Thymus (tissue), 11 donors: ENCODE results near the gene COQ7. TPM values are rescaled to one million over a fixed set of nuclear protein-coding genes. Genes with fewer than 3 reads are reported as not detected.

Experiments
- DNase-seq, 9 donors: peaks; one replicate each; pipeline ENCODE4 v3.0.0-alpha.2; 2013; ENCODE audit warnings: low spot score in 9 of 9, low read depth in 6 of 9, missing footprints in 1 of 9
- H3K27ac ChIP-seq, 2 donors: one replicate each; pipeline ENCODE4 v1.5.1; 2013; ENCODE audit warnings: control low read depth in 1 of 2, low read depth in 1 of 2, low read length in 1 of 2, mild to moderate bottlenecking in 1 of 2, moderate library complexity in 1 of 2
- H3K27me3 ChIP-seq, 2 donors: one replicate each; pipeline ENCODE4 v1.5.1; 2013; ENCODE audit warnings: low read length in 1 of 2; ENCODE audit not compliant: control insufficient read depth in 2 of 2, insufficient read depth in 1 of 2
- H3K36me3 ChIP-seq, 2 donors: one replicate each; pipeline ENCODE4 v1.5.1; 2013; ENCODE audit warnings: low read length in 1 of 2, mild to moderate bottlenecking in 1 of 2, moderate library complexity in 1 of 2; ENCODE audit not compliant: control insufficient read depth in 2 of 2, insufficient read depth in 2 of 2
- H3K4me1 ChIP-seq, 2 donors: one replicate each; pipeline ENCODE4 v1.5.1; 2013; ENCODE audit warnings: low read length in 2 of 2; ENCODE audit not compliant: control insufficient read depth in 2 of 2, insufficient read depth in 2 of 2
- H3K4me3 ChIP-seq, 2 donors: one replicate each; pipeline ENCODE4 v1.5.1; 2013; ENCODE audit warnings: low read length in 2 of 2, control low read depth in 1 of 2, mild to moderate bottlenecking in 1 of 2
- H3K9me3 ChIP-seq, 2 donors: one replicate each; pipeline ENCODE4 v1.5.1; 2013; ENCODE audit warnings: low read length in 1 of 2, mild to moderate bottlenecking in 1 of 2; ENCODE audit not compliant: control insufficient read depth in 2 of 2, insufficient read depth in 1 of 2
- WGBS: extraction: QIAGEN DNeasy Blood & Tissue Kit; methylation state at CpG from one replicate; pipeline ENCODE4 v1.1.7; 2013; 5-methylcytosine and 5-hydroxymethylcytosine counted together
- polyA plus RNA-seq: library from polyadenylated mRNA; stranded (reverse); fragments of 200-250 nt; gene quantifications from one replicate; pipeline ENCODE4 v1.2.3, GENCODE V29; 2013
- total RNA-seq: library from RNA; stranded (reverse); fragments of 120-200 nt; gene quantifications from one replicate; pipeline ENCODE4 v1.2.4, GENCODE V29; 2013
- donor health status: healthy.

Gene COQ7
- total and polyA plus RNA-seq, 2 donors: 14.3 to 15.4 TPM

DNA sequence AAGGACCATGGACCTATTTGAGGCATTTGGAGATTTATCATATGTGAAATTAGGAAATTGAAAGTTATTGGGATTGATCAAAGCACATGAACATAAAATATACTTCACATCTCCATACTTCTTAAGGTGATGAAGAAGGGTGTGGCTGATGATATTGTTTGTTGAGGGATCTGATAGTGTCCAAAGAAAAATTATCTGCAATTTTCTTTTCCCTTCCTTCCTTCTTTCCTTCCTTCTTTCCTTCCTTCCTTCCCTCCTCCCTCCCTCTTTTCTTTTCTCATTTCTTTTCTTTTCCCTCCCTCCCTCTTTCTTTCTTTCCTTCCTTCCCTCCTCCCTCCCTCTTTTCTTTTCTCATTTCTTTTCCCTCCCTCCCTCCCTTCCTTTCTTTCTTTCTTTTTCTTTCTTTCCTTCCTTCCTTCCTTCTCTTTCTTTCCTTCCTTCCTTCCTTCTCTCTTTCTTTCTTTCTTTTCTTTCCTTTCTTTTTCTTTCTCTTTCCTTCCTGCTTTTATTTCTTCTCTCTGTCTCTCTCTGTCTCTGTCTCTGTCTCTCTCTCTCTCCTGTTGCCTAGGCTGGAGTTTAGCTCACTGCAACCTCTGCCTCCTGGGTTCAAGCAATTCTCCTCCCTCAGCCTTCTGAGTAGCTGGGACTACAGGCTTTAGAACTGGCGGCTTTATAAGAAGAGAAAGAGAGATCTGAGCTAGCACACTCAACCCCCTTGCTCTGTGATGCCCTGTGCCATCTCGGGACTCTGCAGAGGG lies 25.4 kb downstream of the COQ7 start:
- 89% methylated on average over 2 of the region's 2 CpGs for WGBS
- Histone ChIP-seq H3K4me3 (no peak overlapping the region), H3K36me3 (no peaks in the 10 kb centered on the region), H3K27ac (no peak overlapping the region), H3K4me1 (no peaks in the 10 kb centered on the region), H3K9me3 (no peaks in the 10 kb centered on the region), H3K27me3 (no peaks in the 10 kb centered on the region)
- DNase-seq: no peak

GRCh38 chr16:19093631-19094541 lies 26.5 kb downstream of the COQ7 start:
- H3K9me3 ChIP-seq: no peaks in the 10 kb centered on the region
- no peaks in the 10 kb centered on the region for H3K4me1 ChIP-seq
- DNase-seq: no peak
- WGBS: 89% methylated on average over 15 of the region's 15 CpGs
- no peaks in the 10 kb centered on the region for H3K27me3 ChIP-seq
- no peaks in the 10 kb centered on the region for H3K36me3 ChIP-seq
- no peak overlapping the region for H3K4me3 ChIP-seq
- no peak overlapping the region for H3K27ac ChIP-seq

DNA sequence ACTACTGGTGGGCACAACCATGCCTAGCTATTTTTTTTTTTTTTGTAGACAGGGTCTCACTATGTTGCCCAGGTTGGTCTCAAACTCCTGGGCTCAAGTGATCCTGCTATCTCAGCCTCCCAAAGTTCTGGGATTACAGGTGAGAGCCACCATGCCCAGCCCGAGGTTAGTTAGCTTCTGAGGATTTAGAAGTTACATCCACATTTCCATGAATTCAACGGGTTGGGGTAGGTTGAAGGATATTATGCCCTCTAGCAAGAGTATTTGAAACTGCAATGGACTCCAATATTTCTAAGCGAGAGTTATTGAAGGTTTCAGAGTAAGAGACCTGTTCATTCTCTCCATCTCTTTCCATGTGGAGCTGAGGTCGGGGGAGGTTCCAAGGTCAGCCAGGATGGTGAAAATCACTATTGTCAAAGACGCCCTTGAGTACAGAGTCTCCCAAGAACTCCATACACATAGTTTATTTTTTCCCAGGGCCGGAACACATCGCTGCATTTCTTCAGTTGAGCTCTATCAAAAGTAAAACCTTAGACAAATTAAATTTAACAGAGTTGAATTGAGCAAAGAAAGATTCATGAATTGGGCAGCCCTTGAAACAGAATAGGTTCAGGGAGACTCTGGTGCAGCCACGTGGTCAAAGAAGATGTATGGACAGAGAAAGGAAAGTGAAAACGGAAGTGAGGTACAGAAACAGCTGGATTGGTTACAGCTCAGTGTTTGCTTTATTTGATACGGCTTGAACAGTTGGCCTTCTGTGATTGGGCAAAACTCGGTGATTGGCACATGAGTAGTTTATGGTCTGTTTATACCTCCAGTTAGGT lies 27.3 kb downstream of the COQ7 start:
- no peaks in the 10 kb centered on the region for H3K4me1 ChIP-seq
- no peak for DNase-seq
- no peak overlapping the region for H3K27ac ChIP-seq
- no peaks in the 10 kb centered on the region for H3K9me3 ChIP-seq
- 83% methylated on average over 11 of the region's 11 CpGs for WGBS
- no peaks in the 10 kb centered on the region for H3K27me3 ChIP-seq
- no peaks in the 10 kb centered on the region for H3K36me3 ChIP-seq
- H3K4me3 ChIP-seq: no peak overlapping the region

GRCh38 chr16:19095654-19096053 lies 28.2 kb downstream of the COQ7 start:
- DNase-seq: no peak
- 95% methylated on average over 5 of the region's 5 CpGs for WGBS
- H3K4me1 ChIP-seq: no peaks in the 10 kb centered on the region
- no peak overlapping the region for H3K4me3 ChIP-seq
- H3K27me3 ChIP-seq: no peaks in the 10 kb centered on the region
- H3K36me3 ChIP-seq: no peaks in the 10 kb centered on the region
- H3K9me3 ChIP-seq: no peaks in the 10 kb centered on the region
- no peak overlapping the region for H3K27ac ChIP-seq

GRCh38 chr16:19098173-19098572 lies 30.8 kb downstream of the COQ7 start:
- 88% methylated on average over 1 of the region's 1 CpG for WGBS
- Histone ChIP-seq H3K36me3 (no peaks in the 10 kb centered on the region), H3K4me1 (no peaks in the 10 kb centered on the region), H3K9me3 (no peaks in the 10 kb centered on the region), H3K27me3 (no peaks in the 10 kb centered on the region), H3K4me3 (no peak overlapping the region), H3K27ac (no peak overlapping the region)
- no peak for DNase-seq

DNA sequence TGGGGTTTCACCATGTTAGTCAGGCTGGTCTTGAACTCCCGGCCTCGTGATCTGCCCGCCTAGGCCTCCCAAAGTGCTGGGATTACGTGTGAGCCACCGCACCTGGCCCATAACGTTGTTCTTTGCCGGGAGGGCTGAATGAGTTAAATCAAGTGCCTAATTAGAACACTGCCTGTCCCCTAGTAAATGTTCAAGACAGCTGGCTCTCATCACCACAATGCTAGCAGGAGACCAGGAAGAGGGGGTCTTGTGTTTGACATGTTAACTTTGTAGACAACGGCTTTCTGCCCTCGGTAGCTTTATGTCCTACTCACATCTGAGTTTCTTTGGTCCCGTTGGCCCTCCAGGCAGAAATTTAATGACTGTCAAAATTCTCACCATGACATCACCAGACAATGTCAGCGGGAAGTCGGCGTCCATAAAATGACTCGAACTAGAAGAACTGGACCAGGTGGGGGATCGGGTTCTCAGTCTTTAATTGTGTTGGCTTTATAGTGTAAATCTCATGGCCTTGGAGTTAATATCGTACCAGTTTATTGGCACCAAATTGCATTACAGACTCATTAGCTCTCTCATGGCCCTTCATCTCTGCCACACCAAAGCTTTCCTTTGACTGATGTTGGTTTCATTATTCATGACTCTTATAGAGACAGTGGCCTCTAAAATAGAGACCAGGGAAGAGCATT lies 34.9 kb downstream of the COQ7 start:
- Histone ChIP-seq H3K4me3 (no peak overlapping the region), H3K27ac (no peak overlapping the region), H3K36me3 (no peaks in the 10 kb centered on the region), H3K9me3 (no peaks in the 10 kb centered on the region), H3K4me1 (no peaks in the 10 kb centered on the region), H3K27me3 (no peaks in the 10 kb centered on the region)
- no peak for DNase-seq
- 96% methylated on average over 16 of the region's 16 CpGs for WGBS

DNA sequence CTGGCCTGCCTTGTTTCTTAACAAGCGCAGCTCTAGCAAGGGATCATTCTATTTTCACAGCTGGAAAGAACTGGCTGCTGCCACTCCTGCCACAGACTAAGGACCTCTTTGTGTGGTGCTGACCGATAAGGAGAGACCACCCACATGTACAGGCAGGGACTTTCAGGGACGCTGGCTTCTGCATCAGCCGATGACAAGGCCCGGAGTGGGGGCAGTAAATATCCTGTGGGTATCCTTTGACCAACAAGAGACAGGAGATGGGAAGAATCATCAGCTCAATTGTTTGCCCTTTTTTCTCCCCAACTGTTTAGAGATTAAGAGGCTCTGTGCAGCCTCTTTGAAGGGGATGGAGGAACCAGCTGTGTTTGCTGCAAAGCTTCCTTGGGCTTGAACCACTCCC lies 37.2 kb downstream of the COQ7 start:
- Histone ChIP-seq H3K27ac (no peak overlapping the region), H3K4me1 (no peaks in the 10 kb centered on the region), H3K4me3 (no peak overlapping the region), H3K36me3 (no peaks in the 10 kb centered on the region), H3K27me3 (no peaks in the 10 kb centered on the region), H3K9me3 (no peaks in the 10 kb centered on the region)
- WGBS: 90% methylated on average over 5 of the region's 5 CpGs
- no peak for DNase-seq

GRCh38 chr16:19105131-19105530 lies 37.7 kb downstream of the COQ7 start:
- 86% methylated on average over 6 of the region's 6 CpGs for WGBS
- no peak overlapping the region for H3K27ac ChIP-seq
- H3K36me3 ChIP-seq: no peaks in the 10 kb centered on the region
- no peak for DNase-seq
- H3K4me1 ChIP-seq: no peaks in the 10 kb centered on the region
- H3K4me3 ChIP-seq: no peak overlapping the region
- H3K9me3 ChIP-seq: no peaks in the 10 kb centered on the region
- H3K27me3 ChIP-seq: no peaks in the 10 kb centered on the region
